Gastroesophageal sphincter (tissue), 3 donors: ENCODE data around the gene ARL11.

Source experiments
- CTCF ChIP-seq, 4 experiments: fragments of 200-600 bp in 2 of 4; fragments of 450-650 bp in 2 of 4; sonication (generic) in 1 of 4; IDR thresholded peaks; one replicate each; pipeline ENCODE4 v1.5.1; 2017 to 2019; ENCODE audit warnings: antibody characterized with exemption in 4 of 4, mild to moderate bottlenecking in 2 of 4, moderate library complexity in 2 of 4
- EP300 ChIP-seq: sonication (generic); formaldehyde crosslinking; IDR thresholded peaks from one replicate; pipeline ENCODE4 v1.6.1; 2017; ENCODE audit warnings: antibody characterized with exemption, mild to moderate bottlenecking
- POLR2A ChIP-seq, 2 donors: fragments of 450-650 bp; IDR thresholded peaks; one replicate each; pipeline ENCODE4 v1.6.1; 2017; ENCODE audit warnings: antibody characterized with exemption in 2 of 2, mild to moderate bottlenecking in 2 of 2, moderate library complexity in 1 of 2

GRCh38 chr13:49629947-49630346, 1.6 kb downstream of the ARL11 start:
- TF ChIP-seq CTCF (IDR thresholded peaks at IDR 0.05) (no peak), POLR2A (IDR thresholded peaks at IDR 0.05) (no peak), EP300 (no peak)
